Keratinocyte (primary cell): ENCODE results near the gene CCND2. TPM values are rescaled to one million over a fixed set of nuclear protein-coding genes. Genes with fewer than 3 reads are reported as not detected.

Experiments
- DNase-seq: peaks from one replicate; pipeline ENCODE4 v3.0.0-alpha.2; 2011; ENCODE audit warnings: low read depth, missing footprints, low spot score
- FAIRE-seq: peaks from 2 replicates; lab custom pipeline; 2011; peaks lifted over from hg19 to GRCh38; lab: Jason Lieb, UNC
- H2AFZ ChIP-seq: 2 replicates; pipeline ENCODE4 v1.6.0; 2012; ENCODE audit warnings: low read length, control low read depth, inconsistent platforms; ENCODE audit not compliant: control insufficient read depth
- H3K27ac ChIP-seq: 2 replicates; pipeline ENCODE4 v1.5.1; 2011; ENCODE audit warnings: low read length; ENCODE audit not compliant: control insufficient read depth, insufficient read depth
- H3K27me3 ChIP-seq: 3 replicates; pipeline ENCODE4 v1.6.0; 2011; ENCODE audit warnings: low read length; ENCODE audit not compliant: control insufficient read depth, insufficient read depth; ENCODE audit errors: extremely low read depth
- H3K36me3 ChIP-seq, 2 experiments: 2 replicates in 1 of 2; 3 replicates in 1 of 2; pipeline ENCODE4 v1.5.1; 2011; ENCODE audit warnings: low read length in 2 of 2, mild to moderate bottlenecking in 1 of 2; ENCODE audit not compliant: control insufficient read depth in 2 of 2, insufficient read depth in 2 of 2; ENCODE audit errors: extremely low read depth in 1 of 2
- H3K4me1 ChIP-seq: 3 replicates; pipeline ENCODE4 v1.5.1; 2011; ENCODE audit warnings: low read length; ENCODE audit not compliant: control insufficient read depth, insufficient read depth; ENCODE audit errors: extremely low read depth
- H3K4me2 ChIP-seq: 3 replicates; pipeline ENCODE4 v1.6.0; 2011; ENCODE audit warnings: low read depth, low read length; ENCODE audit not compliant: control insufficient read depth, insufficient read depth; ENCODE audit errors: extremely low read depth
- H3K4me3 ChIP-seq, 3 experiments: fragments of 200-600 bp in 1 of 3; sonication (generic) in 1 of 3; 2 replicates in 2 of 3; 3 replicates in 1 of 3; pipeline ENCODE4 v1.5.1; 2011 to 2016; ENCODE audit warnings: low read length in 3 of 3, mild to moderate bottlenecking in 3 of 3, control low read depth in 2 of 3, inconsistent platforms in 1 of 3, low read depth in 1 of 3, mixed read lengths in 1 of 3, mixed run types in 1 of 3, moderate library complexity in 1 of 3; ENCODE audit not compliant: control insufficient read depth in 2 of 3, insufficient read depth in 2 of 3; ENCODE audit errors: extremely low read depth in 1 of 3
- H3K79me2 ChIP-seq: 2 replicates; pipeline ENCODE4 v1.6.0; 2012; ENCODE audit warnings: low read length; ENCODE audit not compliant: control insufficient read depth, insufficient read depth
- H3K9ac ChIP-seq: 3 replicates; pipeline ENCODE4 v1.6.0; 2011; ENCODE audit warnings: low read length; ENCODE audit not compliant: control insufficient read depth, insufficient read depth; ENCODE audit errors: extremely low read depth
- H3K9me1 ChIP-seq: 3 replicates; pipeline ENCODE4 v1.6.0; 2011; ENCODE audit warnings: low read length; ENCODE audit not compliant: control insufficient read depth, insufficient read depth; ENCODE audit errors: extremely low read depth
- H3K9me3 ChIP-seq: 2 replicates; pipeline ENCODE4 v1.5.1; 2012; ENCODE audit warnings: low read depth, low read length; ENCODE audit not compliant: control insufficient read depth
- H4K20me1 ChIP-seq: 3 replicates; pipeline ENCODE4 v1.6.0; 2011; ENCODE audit warnings: low read length; ENCODE audit not compliant: control insufficient read depth, insufficient read depth; ENCODE audit errors: extremely low read depth
- EZH2 ChIP-seq: IDR thresholded peaks from one replicate; pipeline ENCODE4 v1.6.1; 2012; ENCODE audit warnings: inconsistent platforms, mild to moderate bottlenecking, low read length, moderate library complexity
- dilution Hi-C: fragments of 300-500 bp; cut with MboI; formaldehyde crosslinking; loops from one replicate; pipeline ENCODE4 v1.7.0; 2020; ENCODE audit warnings: low sequenced_read_pairs; ENCODE audit not compliant: extremely low pct_ligation_motif_present
- polyA minus RNA-seq, 3 experiments: library from RNA; depleted of rRNA, polyadenylated mRNA; stranded (reverse); fragments of >200 nt; gene quantifications; 1 replicate in 1 of 3; 2 replicates in 1 of 3; 3 replicates in 1 of 3; pipeline ENCODE4 v1.2.3, GENCODE V29; 2011
- polyA plus RNA-seq, 5 experiments: library from polyadenylated mRNA; depleted of rRNA in 3 of 5; stranded (reverse) in 3 of 5; stranded (forward) in 1 of 5; unstranded in 1 of 5; fragments of >200 nt; gene quantifications; 1 replicate in 1 of 5; 2 replicates in 3 of 5; 3 replicates in 1 of 5; pipeline versions ENCODE4 v1.2.1 to v1.2.3, GENCODE V29; 2011 to 2012; ENCODE audit warnings: missing spikeins in 2 of 5, low read depth in 1 of 5, low replicate concordance in 1 of 5
- TF ChIP-seq, protein P1 (sequence below), 3 experiments: IDR thresholded peaks in 1 of 3; conservative IDR thresholded peaks in 1 of 3; optimal IDR thresholded peaks in 1 of 3; 2 replicates in 2 of 3; 3 replicates in 1 of 3; pipeline versions ENCODE3 to v1.5.1; 2011; ENCODE audit warnings: low read length in 3 of 3, mild to moderate bottlenecking in 3 of 3, moderate library complexity in 2 of 3, control low read depth in 1 of 3, inconsistent platforms in 1 of 3; ENCODE audit not compliant: insufficient read depth in 2 of 3; ENCODE audit errors: extremely low read depth in 1 of 3

CCND2 gene
- polyA plus RNA-seq (310 to 574 TPM (median 324 TPM) in 3 replicates), polyA minus RNA-seq (1,197 to 1,430 TPM (median 1,326 TPM) in 3 replicates)
- polyA plus RNA-seq (2011; ENCODE audit: low read depth): 74.2 TPM
- 295 and 360 TPM in 2 replicates for polyA plus RNA-seq (2011; cell fraction: cytosol; rRNA removed)
- 465 and 473 TPM in 2 replicates for polyA plus RNA-seq (2011; cell fraction: nucleus; rRNA removed)
- 120 and 269 TPM in 2 replicates for polyA plus RNA-seq (2012; ENCODE audit: low replicate concordance)
- 872 TPM for polyA minus RNA-seq (2011; cell fraction: cytosol; rRNA and poly(A)+ RNA removed)
- 589 and 1,049 TPM in 2 replicates for polyA minus RNA-seq (2011; cell fraction: nucleus; rRNA and poly(A)+ RNA removed)

GRCh38 chr12:4273652-4274395, at the start of gene CCND2:
Gene CCND2, plus strand, starts transcription at chr12:4273762. Its CDS starts 279 bp downstream, at chr12:4274041.
- TF ChIP-seq EZH2: no peak
- TF ChIP-seq, protein P1, sequence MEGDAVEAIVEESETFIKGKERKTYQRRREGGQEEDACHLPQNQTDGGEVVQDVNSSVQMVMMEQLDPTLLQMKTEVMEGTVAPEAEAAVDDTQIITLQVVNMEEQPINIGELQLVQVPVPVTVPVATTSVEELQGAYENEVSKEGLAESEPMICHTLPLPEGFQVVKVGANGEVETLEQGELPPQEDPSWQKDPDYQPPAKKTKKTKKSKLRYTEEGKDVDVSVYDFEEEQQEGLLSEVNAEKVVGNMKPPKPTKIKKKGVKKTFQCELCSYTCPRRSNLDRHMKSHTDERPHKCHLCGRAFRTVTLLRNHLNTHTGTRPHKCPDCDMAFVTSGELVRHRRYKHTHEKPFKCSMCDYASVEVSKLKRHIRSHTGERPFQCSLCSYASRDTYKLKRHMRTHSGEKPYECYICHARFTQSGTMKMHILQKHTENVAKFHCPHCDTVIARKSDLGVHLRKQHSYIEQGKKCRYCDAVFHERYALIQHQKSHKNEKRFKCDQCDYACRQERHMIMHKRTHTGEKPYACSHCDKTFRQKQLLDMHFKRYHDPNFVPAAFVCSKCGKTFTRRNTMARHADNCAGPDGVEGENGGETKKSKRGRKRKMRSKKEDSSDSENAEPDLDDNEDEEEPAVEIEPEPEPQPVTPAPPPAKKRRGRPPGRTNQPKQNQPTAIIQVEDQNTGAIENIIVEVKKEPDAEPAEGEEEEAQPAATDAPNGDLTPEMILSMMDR (optimal IDR thresholded peaks at IDR 0.05 in 1 of 3, IDR thresholded peaks at IDR 0.05 in 1 of 3, conservative IDR thresholded peaks at IDR 0.05 in 1 of 3; ENCODE audit: extremely low read depth in 1 of 3, insufficient read depth in 2 of 3, low read length in 3 of 3): peak in 1 of 3 experiments; percentile 8
- H3K36me3 ChIP-seq: peaks cover 19 to 31% of the 10 kb centered on the region in 2 experiments
- peak; percentile 93 for FAIRE-seq
- peak; percentile 74 for DNase-seq
- H3K9me3 ChIP-seq: no peaks in the 10 kb centered on the region
- peak within 1 kb of the TSS; percentile 98 for H3K9ac ChIP-seq
- peak within 1 kb of the TSS; percentile 60 for H2AFZ ChIP-seq
- dilution Hi-C loops: no loop called here
- H3K9me1 ChIP-seq: no peaks in the 10 kb centered on the region
- H3K27me3 ChIP-seq: peaks cover 8% of the 10 kb centered on the region
- peaks cover 53% of the 10 kb centered on the region for H3K79me2 ChIP-seq
- peaks cover 24% of the 10 kb centered on the region for H4K20me1 ChIP-seq
- H3K4me3 ChIP-seq: peak within 1 kb of the TSS; percentile 75 to 95 (median 94)
- H3K4me1 ChIP-seq: peaks cover 51% of the 10 kb centered on the region
- H3K27ac ChIP-seq: peak within 1 kb of the TSS; percentile 93
- H3K4me2 ChIP-seq: peak within 1 kb of the TSS; percentile 76

DNA sequence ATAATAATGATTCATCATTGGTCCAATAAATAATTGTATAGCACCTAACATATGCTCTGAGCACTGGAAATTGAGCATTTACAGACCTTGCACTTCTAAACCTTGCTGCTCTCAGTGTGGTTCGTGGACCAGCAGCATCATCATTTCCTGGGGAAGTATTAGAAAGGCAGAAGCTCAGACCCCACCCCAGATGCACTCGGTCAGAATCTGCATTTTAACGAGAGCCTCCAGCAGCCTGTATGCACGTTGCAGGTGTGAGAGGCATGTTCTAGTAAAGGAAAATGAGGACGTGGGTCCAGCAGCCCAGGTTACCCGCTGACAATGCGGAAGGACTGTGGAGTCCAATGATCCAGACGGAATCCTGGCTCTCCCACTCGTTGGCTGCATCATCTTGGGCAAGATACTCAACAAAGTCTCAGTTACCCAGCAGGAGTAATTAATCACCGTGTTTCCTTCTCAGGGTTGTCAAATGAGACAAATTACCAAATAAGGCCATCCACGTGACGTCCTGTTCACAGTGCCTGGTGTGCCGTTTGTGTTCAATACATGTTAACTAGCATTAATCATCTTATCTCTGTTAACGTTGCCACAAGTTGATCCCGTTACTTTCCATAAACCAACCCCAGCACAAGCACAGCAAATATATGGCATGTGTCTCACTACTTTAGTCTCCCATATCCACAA, 49.2 kb upstream of the CCND2 start:
- H3K4me1 ChIP-seq: no peaks in the 10 kb centered on the region
- no peak overlapping the region for H3K4me3 ChIP-seq
- H3K27ac ChIP-seq: no peak overlapping the region
- no peak for FAIRE-seq
- no peak overlapping the region for H3K9ac ChIP-seq
- H3K36me3 ChIP-seq: no peaks in the 10 kb centered on the region
- H3K9me1 ChIP-seq: no peaks in the 10 kb centered on the region
- peaks cover 3% of the 10 kb centered on the region for H3K27me3 ChIP-seq
- no peak for TF ChIP-seq EZH2
- TF ChIP-seq, protein P1 (optimal IDR thresholded peaks at IDR 0.05 in 1 of 3, IDR thresholded peaks at IDR 0.05 in 1 of 3, conservative IDR thresholded peaks at IDR 0.05 in 1 of 3; ENCODE audit: extremely low read depth in 1 of 3, insufficient read depth in 2 of 3, low read length in 3 of 3): no peak
- DNase-seq: no peak
- dilution Hi-C loops: no loop called here
- H3K9me3 ChIP-seq: no peaks in the 10 kb centered on the region
- H4K20me1 ChIP-seq: no peaks in the 10 kb centered on the region
- H2AFZ ChIP-seq: no peak overlapping the region
- H3K79me2 ChIP-seq: no peaks in the 10 kb centered on the region
- H3K4me2 ChIP-seq: no peak overlapping the region
